K562 (cell line): ENCODE data around the gene NR0B2. TPM values are rescaled to one million over a fixed set of nuclear protein-coding genes. Genes with fewer than 3 reads are reported as not detected.

Experiments
- ATAC-seq: fragments of 200-7000 bp; cut with Tn5 transposase; 3 replicates; pipeline ENCODE4 v1.9.1; 2020; ENCODE audit warnings: moderate library complexity
- BruUV-seq: library from RNA; stranded (reverse); fragments of 400-500 nt; replicated peaks from 2 replicates; lab custom pipeline; 2021; lab: Mats Ljungman, UMichigan
- CTCF ChIA-PET: fragments of 300-600 bp; formaldehyde crosslinking; extraction: SDS; loops from one replicate; lab custom pipeline; 2021; ENCODE audit warnings: low intra/inter-chr PET ratio; lab: Yijun Ruan, JAX
- POLR2A ChIA-PET: fragments of 300-600, 350-650 bp; sonication (Branson Sonifier 250); formaldehyde crosslinking; extraction: SDS; loops from one replicate; lab custom pipeline; 2021; ENCODE audit warnings: antibody characterized with exemption, inconsistent platforms; lab: Yijun Ruan, JAX
- DNase-seq, 4 experiments: peaks; one replicate each; pipeline versions ENCODE4 v3.0.0 to v3.0.0-alpha.2; 2011 to 2018; ENCODE audit warnings: low spot score in 3 of 4, mixed read lengths in 3 of 4; ENCODE audit errors: extremely low read depth in 1 of 4
- FAIRE-seq: peaks from 2 replicates; lab custom pipeline; 2011; peaks lifted over from hg19 to GRCh38; lab: Jason Lieb, UNC
- H2AFZ ChIP-seq: 2 replicates; pipeline ENCODE4 v1.6.0; 2011; ENCODE audit warnings: low read depth, low read length, control low read depth, inconsistent platforms
- H3K27ac ChIP-seq: fragments of 200-600 bp; 3 replicates; pipeline ENCODE4 v1.8.0; 2011; ENCODE audit warnings: low read depth, mild to moderate bottlenecking, control low read depth, inconsistent platforms, low read length, moderate library complexity, mixed read lengths; ENCODE audit errors: extremely low read depth
- H3K27me3 ChIP-seq, 2 experiments: fragments of 300-600 bp in 1 of 2; 2 replicates in 1 of 2; 3 replicates in 1 of 2; pipeline versions ENCODE4 v1.6.0 to v1.8.0; 2011; ENCODE audit warnings: inconsistent platforms in 2 of 2, low read length in 2 of 2, mild to moderate bottlenecking in 1 of 2, mixed read lengths in 1 of 2, moderate library complexity in 1 of 2; ENCODE audit not compliant: control insufficient read depth in 2 of 2, insufficient read depth in 2 of 2
- H3K36me3 ChIP-seq: fragments of 300-600 bp; 3 replicates; pipeline ENCODE4 v1.8.0; 2011; ENCODE audit warnings: mild to moderate bottlenecking, low read length, inconsistent platforms; ENCODE audit not compliant: control insufficient read depth, insufficient read depth
- H3K4me1 ChIP-seq, 2 experiments: fragments of 200-600 bp in 1 of 2; replicated peaks in 1 of 2; 2 replicates in 1 of 2; 3 replicates in 1 of 2; pipeline versions ENCODE4 v1.5.1 to v1.8.0; 2011; ENCODE audit warnings: inconsistent platforms in 2 of 2, low read length in 2 of 2, mild to moderate bottlenecking in 1 of 2, mixed read lengths in 1 of 2, moderate library complexity in 1 of 2; ENCODE audit not compliant: control insufficient read depth in 2 of 2, insufficient read depth in 2 of 2
- H3K4me2 ChIP-seq: 2 replicates; pipeline ENCODE4 v1.6.1; 2011; ENCODE audit warnings: low read length, control low read depth, inconsistent platforms, mixed read lengths; ENCODE audit not compliant: insufficient read depth
- H3K4me3 ChIP-seq: fragments of 200-600 bp; sonication (generic), shearing (Covaris generic); 2 replicates; pipeline ENCODE4 v1.5.1; 2016; ENCODE audit warnings: control low read depth, inconsistent platforms
- H3K79me2 ChIP-seq: fragments of 200-600 bp; 3 replicates; pipeline ENCODE4 v1.8.0; 2011; ENCODE audit warnings: low read length, inconsistent platforms; ENCODE audit not compliant: control insufficient read depth, insufficient read depth
- H3K9ac ChIP-seq, 2 experiments: 2 replicates each; pipeline versions ENCODE4 v1.6.0 to v1.6.1; 2011; ENCODE audit warnings: low read depth in 2 of 2, low read length in 2 of 2, control low read depth in 1 of 2, inconsistent platforms in 1 of 2, mild to moderate bottlenecking in 1 of 2, mixed read lengths in 1 of 2; ENCODE audit not compliant: insufficient read depth in 1 of 2
- H3K9me1 ChIP-seq: one replicate; pipeline ENCODE4 v1.6.0; 2011; ENCODE audit warnings: inconsistent platforms, mild to moderate bottlenecking, low read length, moderate library complexity; ENCODE audit not compliant: control insufficient read depth, insufficient read depth
- H3K9me3 ChIP-seq: replicated peaks from 2 replicates; pipeline ENCODE4 v1.5.1; 2011; ENCODE audit warnings: low read depth, low read length, inconsistent platforms; ENCODE audit not compliant: control insufficient read depth, insufficient read depth
- H4K20me1 ChIP-seq: replicated peaks from 2 replicates; pipeline ENCODE4 v1.6.1; 2011; ENCODE audit warnings: low read length, inconsistent platforms, mixed read lengths; ENCODE audit not compliant: control insufficient read depth, insufficient read depth
- CBFB ChIP-seq: sonication (generic); formaldehyde crosslinking; IDR thresholded peaks from 2 replicates; pipeline ENCODE4 v1.4.0; 2020; ENCODE audit warnings: mild to moderate bottlenecking, missing genetic modification reagents
- CSDE1 ChIP-seq, 2 experiments: fragments of 450-650 bp; IDR thresholded peaks; 2 replicates each; pipeline ENCODE4 v1.6.1; 2016; ENCODE audit warnings: mild to moderate bottlenecking in 1 of 2
- FOXJ3 ChIP-seq: sonication (generic); formaldehyde crosslinking; IDR thresholded peaks from 2 replicates; pipeline ENCODE4 v1.4.0; 2020; ENCODE audit warnings: mild to moderate bottlenecking, missing genetic modification reagents
- FOXP1 ChIP-seq: sonication (generic); formaldehyde crosslinking; IDR thresholded peaks from 2 replicates; pipeline ENCODE4 v1.8.0; 2022; ENCODE audit warnings: mild to moderate bottlenecking, missing genetic modification reagents
- MEF2A ChIP-seq: IDR thresholded peaks from 2 replicates; pipeline ENCODE4 v1.6.1; 2011; ENCODE audit warnings: low read depth, mild to moderate bottlenecking, low read length, moderate library complexity; ENCODE audit not compliant: control insufficient read depth
- NR2C2 ChIP-seq, 2 experiments: fragments of 200-800 bp in 1 of 2; sonication (Bioruptor generic) in 1 of 2; sonication (generic) in 1 of 2; formaldehyde crosslinking in 1 of 2; IDR thresholded peaks; 2 replicates each; pipeline versions ENCODE4 v1.6.1 to v1.8.0; 2016 to 2022; ENCODE audit warnings: mild to moderate bottlenecking in 1 of 2, missing compliant biosample characterization in 1 of 2, missing genetic modification characterization in 1 of 2, missing genetic modification reagents in 1 of 2
- NR2F6 ChIP-seq: fragments of 450-650 bp; formaldehyde crosslinking; IDR thresholded peaks from 2 replicates; pipeline ENCODE4 v1.4.0; 2020; ENCODE audit warnings: mild to moderate bottlenecking
- SMAD4 ChIP-seq: fragments of 250-450 bp; sonication (Bioruptor Pico); conservative IDR thresholded peaks from 2 replicates; pipeline ENCODE4 v1.8.0; 2021; ENCODE audit warnings: inconsistent platforms, mild to moderate bottlenecking, moderate library complexity
- SMC3 ChIP-seq: conservative IDR thresholded peaks from 2 replicates; pipeline ENCODE4 v1.6.1; 2011; ENCODE audit warnings: low read depth, low read length, improper control_type of control experiment; ENCODE audit not compliant: insufficient read depth
- SREBF2 ChIP-seq: sonication (generic); formaldehyde crosslinking; IDR thresholded peaks from 2 replicates; pipeline ENCODE4 v1.4.0; 2020; ENCODE audit warnings: mild to moderate bottlenecking, missing genetic modification reagents
- ZC3H4 ChIP-seq: sonication (generic); formaldehyde crosslinking; IDR thresholded peaks from 2 replicates; pipeline ENCODE4 v1.9.0; 2021; ENCODE audit warnings: missing genetic modification reagents, borderline replicate concordance
- ZFP1 ChIP-seq: fragments of 450-650 bp; formaldehyde crosslinking; IDR thresholded peaks from 2 replicates; pipeline ENCODE4 v1.4.0; 2020; ENCODE audit warnings: mild to moderate bottlenecking, mixed read lengths
- ZNF324 ChIP-seq: fragments of 250-450 bp; sonication (Bioruptor Pico); IDR thresholded peaks from 2 replicates; pipeline ENCODE4 v1.4.0; 2020; ENCODE audit warnings: mild to moderate bottlenecking
- ZNF586 ChIP-seq: fragments of 450-650 bp; formaldehyde crosslinking; conservative IDR thresholded peaks from 2 replicates; pipeline ENCODE4 v1.4.0; 2020; ENCODE audit warnings: mild to moderate bottlenecking, moderate library complexity
- WGBS: fragments of 100-300 bp; shearing (Covaris generic); methylation state at CpG from one replicate; pipeline ENCODE4 v1.1.6; 2016; ENCODE audit warnings: low coverage, mixed read lengths; ENCODE audit not compliant: insufficient coverage; ENCODE audit errors: missing lambda C conversion rate; 5-methylcytosine and 5-hydroxymethylcytosine counted together
- in situ Hi-C: fragments of 300-500 bp; cut with MboI; formaldehyde crosslinking; loops from 4 replicates; pipeline ENCODE4 v1.15.0; 2018; ENCODE audit warnings: inconsistent platforms, mixed read lengths
- intact Hi-C: fragments of 100-400 bp; cut with micrococcal nuclease; formaldehyde crosslinking; loops from 2 replicates; pipeline ENCODE4 v1.14.2; 2022
- polyA plus RNA-seq, 8 experiments: library from polyadenylated mRNA; depleted of rRNA in 4 of 8; stranded (reverse) in 5 of 8; unstranded in 3 of 8; fragments of >200 nt; fragmentation: Nextera tagmentation in 2 of 8; fragmentation: Illumina TruSeq in 1 of 8; extraction: Ambion mirVana in 2 of 8; extraction: Trizol in 1 of 8; gene quantifications; 2 replicates each; pipeline versions ENCODE4 v1.2.1 to v1.2.3, GENCODE V29; 2011 to 2014; ENCODE audit warnings: inconsistent platforms in 1 of 8, missing spikeins in 1 of 8
- total RNA-seq, 7 experiments: library from RNA; depleted of rRNA in 6 of 7; stranded (reverse); fragments of >200 nt in 6 of 7; fragmentation: Illumina TruSeq in 2 of 7; extraction: Trizol in 2 of 7; gene quantifications; 2 replicates each; pipeline versions ENCODE4 v1.2.1 to v1.2.3, GENCODE V29; 2011 to 2021; ENCODE audit warnings: low replicate concordance in 1 of 7

Gene NR0B2
- total and polyA plus RNA-seq, 9 of the 15 experiments (the other 6 are each of a cell fraction or from before 2014, with no cell fraction given): not detected

DNA sequence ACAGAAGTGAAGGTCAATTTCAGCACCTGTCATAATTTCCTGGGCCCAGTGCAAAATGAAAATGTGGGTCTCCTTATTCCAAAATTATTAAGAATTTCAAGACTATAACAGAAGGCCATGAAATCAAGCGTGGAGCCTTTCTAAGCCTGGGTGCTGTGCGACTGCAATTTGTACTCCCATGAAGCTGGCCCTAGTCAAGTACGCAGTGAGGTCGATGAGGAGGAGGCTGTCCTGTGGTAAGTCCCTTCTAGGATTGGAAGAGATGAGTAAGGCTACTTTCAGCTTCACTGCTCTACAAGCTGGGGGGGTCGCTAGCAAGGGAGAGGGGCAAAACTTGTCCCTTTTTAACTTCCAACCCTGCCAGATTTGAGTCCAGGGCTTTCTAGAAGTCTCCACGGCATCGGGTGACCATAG lies 7.4 kb upstream of the NR0B2 start (continued):
- TF ChIP-seq ZNF324 (CRISPR knock-in tag): 0 out of 2 replicates have a peak, but pooled peaks have one; percentile 22
- 0 out of 2 replicates have a peak, but pooled peaks have one; percentile 16 for TF ChIP-seq SREBF2 (CRISPR knock-in tag)
- no peak for TF ChIP-seq ZNF586 (CRISPR knock-in tag)
- no peak for TF ChIP-seq FOXJ3 (CRISPR knock-in tag)
- TF ChIP-seq NR2F6: peak; percentile 90
- TF ChIP-seq ZFP1 (CRISPR knock-in tag): no peak
- TF ChIP-seq ZC3H4: 0 out of 2 replicates have a peak, but pooled peaks have one; percentile 58
- peak in 1 of 2 experiments; percentile 47; a peak in 1 of 4 replicates for TF ChIP-seq CSDE1 (IDR thresholded peaks at IDR 0.05)
- TF ChIP-seq MEF2A: no peak
- no peak for TF ChIP-seq SMC3
- no peak for TF ChIP-seq NR2C2 (CRISPR knock-in tag; IDR thresholded peaks at IDR 0.05)
- TF ChIP-seq NR2C2 (tag; IDR thresholded peaks at IDR 0.05): 0 out of 2 replicates have a peak, but pooled peaks have one; percentile 0
- 0 out of 2 replicates have a peak, but pooled peaks have one; percentile 10 for TF ChIP-seq FOXP1

DNA sequence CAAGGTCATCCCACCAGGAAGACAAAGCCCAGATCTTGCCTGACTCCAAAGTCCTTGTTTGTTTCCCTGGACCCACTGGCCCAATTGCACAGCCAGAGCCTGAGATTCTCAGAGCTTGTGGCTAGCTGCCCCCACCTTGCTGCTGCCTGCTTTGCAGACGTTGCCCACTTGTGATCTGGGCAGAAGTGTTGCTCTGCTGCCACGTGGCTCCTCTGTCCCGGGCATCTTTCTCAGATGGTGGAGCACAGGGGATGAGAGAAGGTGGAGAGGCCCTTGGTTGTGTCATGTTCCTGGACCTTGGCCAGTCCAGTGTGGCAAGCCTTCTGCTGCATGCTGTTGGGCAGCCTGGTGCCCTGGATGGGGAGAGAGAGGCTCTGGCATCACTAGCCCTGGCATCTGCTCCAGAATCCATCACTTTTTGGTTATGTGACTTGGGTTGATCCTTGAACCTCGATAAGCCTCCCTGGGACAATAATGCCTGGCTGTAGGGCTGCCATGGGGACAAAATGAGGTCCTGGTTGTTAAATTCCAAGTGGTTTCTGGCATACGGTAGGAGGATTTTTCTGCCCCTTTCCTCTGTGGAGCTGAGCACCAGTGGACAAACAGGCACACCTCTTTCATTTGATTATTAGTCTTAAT lies 1.5 kb upstream of the NR0B2 start:
- no peak for FAIRE-seq
- CTCF ChIA-PET: no interaction called here

More for the DNA sequence above, 1.5 kb upstream of the NR0B2 start:
- ATAC-seq (no peak), DNase-seq (no peak)
- intact Hi-C loops: no loop called here
- Histone ChIP-seq H4K20me1 (no peaks in the 10 kb centered on the region), H3K4me2 (no peak overlapping the region), H2AFZ (peak overlapping the region; percentile 51), H3K36me3 (no peaks in the 10 kb centered on the region), H3K27me3 (no peaks in the 10 kb centered on the region), H3K9ac (peak overlapping the region in 1 of 2 experiments; percentile 15; a peak in 2 of 4 replicates), H3K9me1 (no peaks in the 10 kb centered on the region), H3K79me2 (no peaks in the 10 kb centered on the region), H3K4me3 (no peak overlapping the region), H3K27ac (no peak overlapping the region), H3K9me3 (no peaks in the 10 kb centered on the region), H3K4me1 (peaks cover 27 to 31% of the 10 kb centered on the region in 2 experiments)
- no TSS peak for BruUV-seq
- in situ Hi-C loops: no loop called here
- WGBS: 70% methylated on average over 5 of the region's 5 CpGs
- POLR2A ChIA-PET: interaction anchor here (0.6 to 4.1 kb wide), 6 partner anchors 9 to 358 kb away, joined by 3 to 32 read pairs (median 4); partner anchors contain the start of gene GPATCH3
- TF ChIP-seq CBFB (CRISPR knock-in tag) (0 out of 2 replicates have a peak, but pooled peaks have one; percentile 35), SMAD4 (CRISPR knock-in tag) (no peak)
